Stimulated activated CD4-positive, alpha-beta T cell treated with anti-CD3 and anti-CD28 coated beads, Interleukin-2, amount 100 ng/mL, for 48 hours (primary cell): ENCODE measurements around the gene PDIA2.
"Not testable (repeated sequence)": the region's sequence is repeated elsewhere in the genome, so short reads cannot be mapped to it uniquely, and the experiment has no call there.

Experiments
- DNase-seq, 2 donors: peaks; one replicate each; pipeline ENCODE4 v3.0.0-alpha.2; 2020

PDIA2 gene

GRCh38 chr16:334164-334832, 51.3 kb downstream of the PDIA2 start:
- DNase-seq = not testable (repeated sequence)

- not testable (repeated sequence) for DNase-seq
These were observed 52.1 kb downstream of the PDIA2 start for GRCh38 chr16:334861-335632.

- DNase-seq = no peak
These were observed 53.3 kb downstream of the PDIA2 start for GRCh38 chr16:336269-336668.
